HFFc6 (cell line): ENCODE results near the gene CD38. TPM values are rescaled to one million over a fixed set of nuclear protein-coding genes. Genes with fewer than 3 reads are reported as not detected.

Experiments used
- DNase-seq: peaks from one replicate; pipeline ENCODE4 v3.0.0-alpha.2; 2018
- H3K27ac Mint-ChIP-seq: 2 replicates; pipeline ENCODE4 v1.8.0; 2020; ENCODE audit warnings: mild to moderate bottlenecking, mixed read lengths
- H3K27me3 Mint-ChIP-seq: 2 replicates; pipeline ENCODE4 v1.8.0; 2021; ENCODE audit warnings: mild to moderate bottlenecking, moderate library complexity, mixed read lengths; ENCODE audit not compliant: insufficient read depth
- H3K36me3 Mint-ChIP-seq: 2 replicates; pipeline ENCODE4 v1.8.0; 2021; ENCODE audit warnings: low read depth, mixed read lengths
- H3K4me1 Mint-ChIP-seq: 2 replicates; pipeline ENCODE4 v1.8.0; 2020; ENCODE audit warnings: low read depth, mixed read lengths
- H3K4me3 Mint-ChIP-seq: 2 replicates; pipeline ENCODE4 v1.8.0; 2020; ENCODE audit warnings: mild to moderate bottlenecking, moderate library complexity, mixed read lengths
- H3K9me3 Mint-ChIP-seq: 2 replicates; pipeline ENCODE4 v1.8.0; 2020; ENCODE audit warnings: mild to moderate bottlenecking, mixed read lengths
- total RNA-seq, 6 experiments: library from RNA; stranded (reverse); fragmentation: NEBNext Ultra II Directional; extraction: Animal tissue kit (Norgen Biotek cat#: 25700); gene quantifications; 2 replicates in 1 of 6; 3 replicates in 5 of 6; pipeline ENCODE4 v1.2.3, GENCODE V29; 2021
- TF ChIP-seq, protein P1 (sequence below): fragments of 200-600 bp; sonication (generic); IDR thresholded peaks from 2 replicates; pipeline ENCODE4 v1.5.0; 2021; ENCODE audit warnings: antibody characterized with exemption, mild to moderate bottlenecking

Gene CD38
- total RNA-seq, 6 experiments from 2014 or later: 0.07 to 0.15 (median 0.07) TPM; not detected in 3

DNA sequence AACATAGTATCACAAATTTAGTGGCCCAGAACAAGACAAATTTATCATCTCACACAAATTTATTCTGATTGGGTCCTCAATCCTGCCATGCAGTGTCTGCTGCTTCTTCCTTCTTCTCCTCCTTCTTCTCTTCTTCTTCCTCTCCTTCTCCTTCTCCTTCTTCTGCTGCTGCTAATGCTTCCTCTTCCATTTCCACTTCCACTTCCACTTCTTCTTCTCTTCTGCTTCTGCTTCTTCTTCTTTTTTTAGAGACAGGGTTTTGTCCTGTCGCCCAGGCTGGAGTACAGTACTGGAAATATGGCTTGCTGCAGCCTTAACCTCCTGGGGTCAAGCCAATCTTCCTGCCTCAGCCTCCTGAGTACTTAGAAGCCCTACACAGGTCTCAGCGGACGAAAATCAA lies 122.9 kb downstream of the CD38 start:
- TF ChIP-seq, protein P1, sequence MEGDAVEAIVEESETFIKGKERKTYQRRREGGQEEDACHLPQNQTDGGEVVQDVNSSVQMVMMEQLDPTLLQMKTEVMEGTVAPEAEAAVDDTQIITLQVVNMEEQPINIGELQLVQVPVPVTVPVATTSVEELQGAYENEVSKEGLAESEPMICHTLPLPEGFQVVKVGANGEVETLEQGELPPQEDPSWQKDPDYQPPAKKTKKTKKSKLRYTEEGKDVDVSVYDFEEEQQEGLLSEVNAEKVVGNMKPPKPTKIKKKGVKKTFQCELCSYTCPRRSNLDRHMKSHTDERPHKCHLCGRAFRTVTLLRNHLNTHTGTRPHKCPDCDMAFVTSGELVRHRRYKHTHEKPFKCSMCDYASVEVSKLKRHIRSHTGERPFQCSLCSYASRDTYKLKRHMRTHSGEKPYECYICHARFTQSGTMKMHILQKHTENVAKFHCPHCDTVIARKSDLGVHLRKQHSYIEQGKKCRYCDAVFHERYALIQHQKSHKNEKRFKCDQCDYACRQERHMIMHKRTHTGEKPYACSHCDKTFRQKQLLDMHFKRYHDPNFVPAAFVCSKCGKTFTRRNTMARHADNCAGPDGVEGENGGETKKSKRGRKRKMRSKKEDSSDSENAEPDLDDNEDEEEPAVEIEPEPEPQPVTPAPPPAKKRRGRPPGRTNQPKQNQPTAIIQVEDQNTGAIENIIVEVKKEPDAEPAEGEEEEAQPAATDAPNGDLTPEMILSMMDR: no peak
- Mint-ChIP-seq H3K36me3 (peaks cover 10% of the 10 kb centered on the region), H3K4me3 (no peak overlapping the region), H3K9me3 (peaks cover 3% of the 10 kb centered on the region; the same call in 1 of the 2 replicates), H3K4me1 (0 out of 2 replicates have a peak, but pooled peaks cover under 1% of the 10 kb centered on the region), H3K27ac (no peak overlapping the region), H3K27me3 (peaks cover 50% of the 10 kb centered on the region)
- DNase-seq: no peak

- no peak for DNase-seq
- Mint-ChIP-seq H3K4me1 (no peaks in the 10 kb centered on the region), H3K27me3 (peaks cover 50% of the 10 kb centered on the region), H3K27ac (no peak overlapping the region), H3K36me3 (peaks cover 10% of the 10 kb centered on the region), H3K4me3 (no peak overlapping the region), H3K9me3 (peaks cover 3% of the 10 kb centered on the region; the same call in 1 of the 2 replicates)
- TF ChIP-seq, protein P1: no peak
These were observed 123.9 kb downstream of the CD38 start for GRCh38 chr4:15901998-15902397.

DNA sequence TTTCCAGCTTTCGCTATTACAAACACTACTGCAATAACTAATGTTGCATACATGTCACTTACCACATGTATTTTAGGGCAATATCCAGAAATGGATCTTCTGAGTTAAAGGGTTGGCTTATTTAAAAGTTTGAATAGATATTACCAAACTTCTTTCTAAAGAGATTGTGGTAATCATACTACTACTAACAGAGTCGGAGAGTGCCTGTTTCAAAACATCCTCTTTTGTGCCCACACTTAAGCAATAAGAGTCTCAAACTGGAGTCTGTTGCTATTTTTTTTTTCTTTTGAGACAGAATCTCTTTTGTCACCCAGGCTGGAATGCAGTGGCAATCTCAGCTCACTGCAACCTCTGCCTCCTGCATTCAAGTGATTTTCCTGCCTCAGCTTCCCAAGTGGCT lies 124.6 kb downstream of the CD38 start:
- Mint-ChIP-seq H3K9me3 (peaks cover 3% of the 10 kb centered on the region; the same call in 1 of the 2 replicates), H3K4me3 (no peak overlapping the region), H3K4me1 (no peaks in the 10 kb centered on the region), H3K27ac (no peak overlapping the region), H3K36me3 (peaks cover 10% of the 10 kb centered on the region), H3K27me3 (peaks cover 44% of the 10 kb centered on the region)
- TF ChIP-seq, protein P1: no peak
- no peak for DNase-seq

Other genes starting within 250 kb of the CD38 start
- 10 to 100 TPM; 35.8 to 40.5 (median 37.2) TPM for gene FBXL5, start 123.0 kb upstream of the CD38 start, total RNA-seq
- 10 to 100 TPM; 26.0 to 36.2 (median 34.3) TPM for gene FAM200B, start 96.5 kb upstream of the CD38 start, total RNA-seq
- 1 to 10 TPM; 2.4 to 4.2 (median 2.8) TPM for gene BST1, start 75.3 kb upstream of the CD38 start, total RNA-seq
- gene FGFBP1, start 160.4 kb downstream of the CD38 start, total RNA-seq: not detected
- gene FGFBP2, start 184.8 kb downstream of the CD38 start, total RNA-seq: not detected